Esophagus squamous epithelium (tissue), 4 donors: ENCODE measurements around the gene TTC19.

Experiments
- CTCF ChIP-seq, 6 experiments: fragments of 450-650 bp in 4 of 6; fragments of 200-600 bp in 2 of 6; sonication (generic) in 2 of 6; IDR thresholded peaks; one replicate each; pipeline ENCODE4 v1.5.1; 2016 to 2019; ENCODE audit warnings: antibody characterized with exemption in 6 of 6, mild to moderate bottlenecking in 4 of 6, moderate library complexity in 4 of 6
- POLR2A ChIP-seq, 4 donors: fragments of 450-650 bp; IDR thresholded peaks; one replicate each; pipeline ENCODE4 v1.6.1; 2017; ENCODE audit warnings: antibody characterized with exemption in 4 of 4, mild to moderate bottlenecking in 4 of 4, moderate library complexity in 3 of 4

DNA sequence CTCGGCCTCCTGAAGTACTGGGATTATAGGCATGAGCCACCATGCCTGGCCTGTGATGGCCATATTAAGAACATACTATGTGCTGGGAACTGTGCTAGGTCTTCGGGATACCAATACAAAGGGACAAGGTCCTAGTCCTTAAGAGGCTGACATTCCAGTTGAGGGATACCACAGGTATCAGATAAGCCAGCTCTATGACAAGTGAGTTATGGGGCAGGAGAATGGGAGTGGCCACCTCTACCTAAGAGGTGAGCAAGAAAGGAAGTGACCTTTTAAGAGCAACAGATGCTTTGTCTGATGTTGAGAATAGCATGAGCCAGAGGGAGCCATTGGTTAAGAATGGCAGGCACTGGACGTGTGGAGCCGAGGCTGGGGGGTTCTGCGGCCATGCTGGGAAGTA is 27.7 kb upstream of the TTC19 start:
- no peak for TF ChIP-seq CTCF (IDR thresholded peaks at IDR 0.05)
- no peak for TF ChIP-seq POLR2A (IDR thresholded peaks at IDR 0.05)
